Measurements from ENCODE around the gene PHLDB2.

Gene PHLDB2

GRCh38 chr3:111863942-111864694 is 5.1 kb downstream of the PHLDB2 start:
- TF ChIP-seq, protein P1, sequence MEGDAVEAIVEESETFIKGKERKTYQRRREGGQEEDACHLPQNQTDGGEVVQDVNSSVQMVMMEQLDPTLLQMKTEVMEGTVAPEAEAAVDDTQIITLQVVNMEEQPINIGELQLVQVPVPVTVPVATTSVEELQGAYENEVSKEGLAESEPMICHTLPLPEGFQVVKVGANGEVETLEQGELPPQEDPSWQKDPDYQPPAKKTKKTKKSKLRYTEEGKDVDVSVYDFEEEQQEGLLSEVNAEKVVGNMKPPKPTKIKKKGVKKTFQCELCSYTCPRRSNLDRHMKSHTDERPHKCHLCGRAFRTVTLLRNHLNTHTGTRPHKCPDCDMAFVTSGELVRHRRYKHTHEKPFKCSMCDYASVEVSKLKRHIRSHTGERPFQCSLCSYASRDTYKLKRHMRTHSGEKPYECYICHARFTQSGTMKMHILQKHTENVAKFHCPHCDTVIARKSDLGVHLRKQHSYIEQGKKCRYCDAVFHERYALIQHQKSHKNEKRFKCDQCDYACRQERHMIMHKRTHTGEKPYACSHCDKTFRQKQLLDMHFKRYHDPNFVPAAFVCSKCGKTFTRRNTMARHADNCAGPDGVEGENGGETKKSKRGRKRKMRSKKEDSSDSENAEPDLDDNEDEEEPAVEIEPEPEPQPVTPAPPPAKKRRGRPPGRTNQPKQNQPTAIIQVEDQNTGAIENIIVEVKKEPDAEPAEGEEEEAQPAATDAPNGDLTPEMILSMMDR (IDR thresholded peaks at IDR 0.05; ENCODE audit: low read depth, low read length): no peak
- H3K4me3 ChIP-seq (ENCODE audit: low read depth, low read length): no peak overlapping the region

GRCh38 chr3:111864821-111865656 is 6.0 kb downstream of the PHLDB2 start:
- H3K4me3 ChIP-seq (ENCODE audit: low read depth, low read length): no peak overlapping the region
- TF ChIP-seq, protein P1 (IDR thresholded peaks at IDR 0.05; ENCODE audit: low read depth, low read length): no peak

DNA sequence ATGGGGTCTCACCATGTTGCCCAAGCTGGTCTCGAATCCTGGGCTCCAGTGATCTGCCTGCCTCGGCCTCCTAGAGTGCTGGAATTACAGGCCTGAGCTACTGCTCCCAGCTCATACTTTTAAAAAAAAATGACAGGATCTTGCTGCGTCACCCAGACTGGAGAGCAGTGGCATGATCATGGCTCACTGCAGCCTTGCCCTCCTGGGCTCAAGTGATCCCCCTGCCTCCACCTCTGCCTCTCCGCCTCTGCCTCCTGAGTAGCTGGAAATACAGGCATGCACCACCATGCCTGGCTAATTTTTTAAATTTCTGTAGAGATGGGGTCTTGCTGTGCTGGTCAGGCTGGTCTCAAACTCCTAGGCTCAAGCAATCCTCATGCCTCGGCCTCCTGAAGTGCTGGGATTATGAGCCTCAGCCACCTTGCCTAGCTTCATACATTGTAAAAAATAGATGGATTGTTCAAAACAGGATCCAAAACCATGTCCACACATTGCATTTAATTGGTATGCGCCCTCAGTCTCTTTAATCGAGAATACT is 8.9 kb downstream of the PHLDB2 start:
- H3K4me3 ChIP-seq (ENCODE audit: low read depth, low read length): no peak overlapping the region
- TF ChIP-seq, protein P1 (IDR thresholded peaks at IDR 0.05; ENCODE audit: low read depth, low read length): no peak

DNA sequence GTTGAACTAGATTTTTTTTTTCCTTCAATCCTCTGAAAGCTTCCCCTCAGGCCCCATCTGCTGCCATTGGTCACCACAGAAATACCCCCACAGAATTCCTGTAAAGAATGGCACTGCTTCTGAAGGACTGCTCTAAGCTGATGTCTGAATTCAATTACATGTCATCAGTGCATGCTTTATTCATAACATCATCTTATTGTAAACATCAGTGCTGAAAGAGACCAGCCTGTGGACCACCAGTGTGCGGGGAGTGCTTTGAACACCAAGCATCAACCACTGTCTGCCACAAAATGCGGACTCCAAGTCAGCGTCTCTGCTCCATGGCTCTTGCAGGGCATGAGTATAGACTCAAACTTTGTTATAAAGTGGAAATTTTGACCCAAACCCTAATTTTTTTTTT is 11.6 kb downstream of the PHLDB2 start:
- TF ChIP-seq, protein P1 (IDR thresholded peaks at IDR 0.05; ENCODE audit: low read depth, low read length): no peak
- H3K4me3 ChIP-seq (ENCODE audit: low read depth, low read length): no peak overlapping the region

- H3K4me3 ChIP-seq (ENCODE audit: low read depth, low read length): no peak overlapping the region
- TF ChIP-seq, protein P1 (IDR thresholded peaks at IDR 0.05; ENCODE audit: low read depth, low read length): no peak
These were observed 13.0 kb downstream of the PHLDB2 start for GRCh38 chr3:111871809-111872623.

DNA sequence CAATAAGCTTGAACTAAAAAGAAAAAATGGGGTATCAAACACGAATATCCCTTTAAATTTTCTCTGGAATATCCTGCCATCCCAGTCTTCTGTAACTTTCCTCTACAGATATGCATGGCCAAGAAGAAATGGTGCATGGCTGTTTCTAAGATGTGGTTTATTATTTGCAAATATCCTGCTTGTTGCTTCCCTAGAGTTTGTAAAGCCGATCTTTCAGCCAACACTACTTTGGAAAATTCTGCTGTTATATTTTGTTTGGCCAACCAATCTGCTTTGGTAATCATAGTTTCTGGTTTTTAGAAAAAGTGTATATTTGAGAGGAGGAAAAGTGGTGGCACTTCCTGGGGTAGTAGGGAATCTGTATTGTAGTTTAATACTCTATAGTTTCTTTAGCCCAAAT is 13.9 kb downstream of the PHLDB2 start:
- TF ChIP-seq, protein P1 (IDR thresholded peaks at IDR 0.05; ENCODE audit: low read depth, low read length): no peak

More for the DNA sequence above, 13.9 kb downstream of the PHLDB2 start:
- no peak overlapping the region for H3K4me3 ChIP-seq (ENCODE audit: low read depth, low read length)

All from WI38 (cell line).